Ishikawa (cell line): Measurements from ENCODE around the gene FH.

Experiments used
- CEBPB ChIP-seq: IDR thresholded peaks from 2 replicates; pipeline ENCODE4 v1.6.1; 2012
- CREB1 ChIP-seq: IDR thresholded peaks from 2 replicates; pipeline ENCODE4 v1.6.1; 2012; ENCODE audit warnings: low read depth
- EGR1 ChIP-seq: IDR thresholded peaks from 2 replicates; pipeline ENCODE4 v1.6.1; 2012
- EP300 ChIP-seq: IDR thresholded peaks from 2 replicates; pipeline ENCODE4 v1.6.1; 2012; ENCODE audit warnings: borderline replicate concordance
- FOXM1 ChIP-seq: IDR thresholded peaks from 2 replicates; pipeline ENCODE4 v1.6.1; 2012; ENCODE audit warnings: low read depth, borderline replicate concordance
- MAX ChIP-seq: IDR thresholded peaks from 2 replicates; pipeline ENCODE4 v1.6.1; 2012
- NFIC ChIP-seq: IDR thresholded peaks from 2 replicates; pipeline ENCODE4 v1.6.1; 2012
- RAD21 ChIP-seq: IDR thresholded peaks from 2 replicates; pipeline ENCODE4 v1.6.1; 2012; ENCODE audit warnings: low read depth
- REST ChIP-seq: IDR thresholded peaks from 2 replicates; pipeline ENCODE4 v1.6.1; 2012; ENCODE audit warnings: low read depth, mild to moderate bottlenecking
- TAF1 ChIP-seq: IDR thresholded peaks from 2 replicates; pipeline ENCODE4 v1.6.1; 2012; ENCODE audit warnings: low read depth, mild to moderate bottlenecking
- TCF12 ChIP-seq: IDR thresholded peaks from 2 replicates; pipeline ENCODE4 v1.6.1; 2012; ENCODE audit warnings: low read depth
- TEAD4 ChIP-seq: IDR thresholded peaks from 2 replicates; pipeline ENCODE4 v1.6.1; 2012
- USF1 ChIP-seq: IDR thresholded peaks from 2 replicates; pipeline ENCODE4 v1.6.1; 2012
- YY1 ChIP-seq: IDR thresholded peaks from 2 replicates; pipeline ENCODE4 v1.6.1; 2012; ENCODE audit warnings: low read depth
- ZBTB7A ChIP-seq: IDR thresholded peaks from 2 replicates; pipeline ENCODE4 v1.6.1; 2012; ENCODE audit warnings: low read depth

FH gene

GRCh38 chr1:241521718-241522117, 2.2 kb upstream of the FH start:
- TF ChIP-seq CEBPB (no peak), FOXM1 (no peak), CREB1 (no peak), USF1 (no peak), NFIC (no peak), TCF12 (no peak), ZBTB7A (no peak), EGR1 (no peak), TAF1 (no peak), TEAD4 (no peak), YY1 (no peak), EP300 (no peak)

GRCh38 chr1:241520080-241520465, 518 bp upstream of the FH start:
- TF ChIP-seq CEBPB (no peak), EGR1 (no peak), NFIC (no peak), TAF1 (no peak), TCF12 (no peak), REST (no peak), ZBTB7A (no peak), EP300 (no peak)

- TF ChIP-seq FOXM1: no peak
- TF ChIP-seq EGR1: peak; percentile 68
Measured at GRCh38 chr1:241518476-241519307, 863 bp downstream of the FH start.

GRCh38 chr1:241513378-241513777, 6.2 kb downstream of the FH start:
- no peak for TF ChIP-seq FOXM1
- TF ChIP-seq CREB1: no peak
- TF ChIP-seq REST: no peak
- TF ChIP-seq TCF12: no peak

GRCh38 chr1:241507189-241507863, 12.2 kb downstream of the FH start:
- TF ChIP-seq YY1 (no peak), NFIC (no peak), TAF1 (no peak), CEBPB (no peak), ZBTB7A (no peak)

GRCh38 chr1:241503444-241503843, 16.1 kb downstream of the FH start:
- TF ChIP-seq CEBPB: no peak
- TF ChIP-seq EGR1: no peak
- no peak for TF ChIP-seq TEAD4
- TF ChIP-seq NFIC: no peak
- no peak for TF ChIP-seq RAD21
- no peak for TF ChIP-seq REST
- TF ChIP-seq EP300: no peak
- TF ChIP-seq YY1: no peak
- no peak for TF ChIP-seq MAX
- no peak for TF ChIP-seq CREB1
- no peak for TF ChIP-seq ZBTB7A
- TF ChIP-seq USF1: no peak
- TF ChIP-seq FOXM1: no peak
- TF ChIP-seq TAF1: no peak
- TF ChIP-seq TCF12: no peak
